ENCODE measurements around the gene ATXN1.
"Not testable (repeated sequence)": the region's sequence is repeated elsewhere in the genome, so short reads cannot be mapped to it uniquely, and the experiment has no call there.

The ATXN1 gene

GRCh38 chr6:16635291-16635809 is 125.9 kb downstream of the ATXN1 start:
- DNase-seq, result no peak

GRCh38 chr6:16634855-16635254 is 126.4 kb downstream of the ATXN1 start:
- DNase-seq, result no peak

GRCh38 chr6:16633961-16634360 is 127.3 kb downstream of the ATXN1 start:
- DNase-seq, result no peak

GRCh38 chr6:16633465-16633864 is 127.8 kb downstream of the ATXN1 start:
- no peak for DNase-seq

DNA sequence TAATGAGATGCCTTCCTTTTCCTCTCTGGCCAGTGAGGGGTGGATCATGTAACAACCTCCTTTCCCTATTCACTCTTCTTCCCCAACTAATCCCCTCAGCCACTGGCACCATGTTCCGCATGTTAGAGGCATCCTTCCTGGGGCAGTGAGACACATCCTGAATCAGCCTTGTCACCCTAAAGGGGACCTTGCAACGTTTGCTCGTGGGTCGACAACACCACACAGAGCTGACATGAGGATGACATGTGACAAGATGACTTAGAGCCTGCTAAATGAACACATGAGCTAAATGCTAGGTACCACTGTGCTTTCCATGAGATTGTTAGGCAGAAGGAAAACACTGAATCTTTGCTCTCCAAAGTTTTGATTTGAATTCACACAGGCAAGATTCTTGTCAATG is 129.2 kb downstream of the ATXN1 start:
- no peak for DNase-seq

DNA sequence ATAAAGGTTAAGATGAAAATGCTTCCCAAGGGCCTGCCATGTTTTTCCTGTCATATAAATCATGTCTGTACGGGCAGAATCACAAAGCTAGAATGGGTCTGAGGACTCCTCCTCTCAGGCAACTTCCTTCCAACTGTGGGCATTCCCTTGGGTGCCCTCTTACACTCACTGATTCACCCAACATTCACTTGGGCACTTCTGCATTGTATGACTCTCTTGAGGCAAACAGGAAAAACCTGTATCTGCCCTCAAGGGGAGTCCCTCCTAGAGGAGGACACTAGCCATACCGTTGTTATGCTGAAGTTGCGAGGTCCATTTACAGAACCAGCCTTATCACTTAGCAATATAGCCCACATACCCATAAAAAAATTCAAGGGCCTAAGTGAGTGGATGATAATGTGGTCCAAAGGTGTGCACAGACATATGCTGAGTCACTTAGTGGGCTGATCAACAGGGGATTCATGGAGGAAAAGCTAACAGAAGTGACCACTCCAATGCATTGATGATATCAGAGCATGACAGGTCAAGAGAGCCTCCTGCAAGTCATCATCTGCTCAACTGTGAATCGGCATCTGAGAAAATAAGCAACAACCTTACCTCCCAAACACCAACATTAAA is 131.1 kb downstream of the ATXN1 start:
- DNase-seq, result no peak

DNA sequence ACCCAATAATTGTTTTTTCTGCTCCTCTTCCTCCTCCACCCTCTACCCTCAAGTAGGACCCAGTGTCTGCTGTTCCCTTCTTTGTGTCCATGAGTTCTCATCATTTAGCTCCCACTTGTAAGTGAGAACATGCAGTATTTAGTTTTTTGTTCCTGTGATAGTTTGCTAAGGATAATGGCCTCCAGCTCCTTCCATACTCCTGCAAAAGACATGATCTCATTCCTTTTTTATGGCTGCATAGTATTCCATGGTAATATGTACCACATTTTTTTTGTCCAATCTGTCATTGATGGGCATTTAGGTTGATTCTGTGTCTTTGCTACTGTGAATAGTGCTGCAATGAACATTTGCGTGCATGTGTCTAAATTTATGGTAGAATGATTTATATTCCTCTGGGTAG is 132.7 kb downstream of the ATXN1 start:
- not testable (repeated sequence) for DNase-seq

GRCh38 chr6:16626650-16627049 is 134.6 kb downstream of the ATXN1 start:
- no peak for DNase-seq

DNA sequence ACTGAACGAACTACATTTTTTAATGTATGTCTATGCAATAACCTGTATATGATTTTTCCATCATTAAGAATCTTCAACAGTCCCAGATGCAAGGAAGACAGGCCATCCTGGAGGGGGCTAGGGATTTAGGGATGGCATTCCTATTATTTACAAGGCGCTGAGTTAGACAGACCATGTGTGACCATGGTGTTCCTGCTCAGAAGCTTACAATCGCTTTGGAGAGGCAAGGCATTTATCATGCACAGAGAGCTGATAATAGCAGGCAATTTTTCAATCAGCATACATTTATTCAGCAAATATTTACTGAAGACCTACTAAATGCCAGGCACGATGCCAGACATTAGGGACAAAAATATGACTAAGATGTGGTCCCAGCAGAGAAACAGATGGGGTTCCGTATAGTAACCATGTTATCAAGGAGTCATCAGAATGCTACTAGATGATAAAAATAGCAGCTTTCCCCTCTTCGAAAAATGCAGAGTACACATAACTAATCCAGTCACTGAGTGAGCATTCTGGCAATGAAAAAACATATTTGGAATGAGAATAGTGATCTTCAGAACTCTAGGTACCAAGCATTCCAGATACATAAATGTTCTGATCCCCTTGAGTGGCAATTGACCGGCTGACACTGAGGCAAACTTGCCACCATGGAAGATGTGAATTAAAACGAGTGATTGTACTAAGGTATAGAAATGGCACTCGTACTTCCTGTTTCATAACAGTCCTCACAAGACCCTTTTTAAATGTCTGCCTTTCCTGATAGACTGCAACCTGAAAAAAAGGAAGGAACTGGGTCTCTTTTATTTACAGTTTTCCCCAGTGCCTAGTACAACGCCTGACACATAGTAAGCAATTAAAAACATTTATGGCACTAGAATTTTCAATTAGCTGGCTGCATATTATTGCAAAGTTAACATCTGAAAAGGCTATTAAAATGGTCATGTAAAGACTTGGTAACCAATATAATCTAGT is 135.7 kb downstream of the ATXN1 start:
- DNase-seq, result no peak

DNA sequence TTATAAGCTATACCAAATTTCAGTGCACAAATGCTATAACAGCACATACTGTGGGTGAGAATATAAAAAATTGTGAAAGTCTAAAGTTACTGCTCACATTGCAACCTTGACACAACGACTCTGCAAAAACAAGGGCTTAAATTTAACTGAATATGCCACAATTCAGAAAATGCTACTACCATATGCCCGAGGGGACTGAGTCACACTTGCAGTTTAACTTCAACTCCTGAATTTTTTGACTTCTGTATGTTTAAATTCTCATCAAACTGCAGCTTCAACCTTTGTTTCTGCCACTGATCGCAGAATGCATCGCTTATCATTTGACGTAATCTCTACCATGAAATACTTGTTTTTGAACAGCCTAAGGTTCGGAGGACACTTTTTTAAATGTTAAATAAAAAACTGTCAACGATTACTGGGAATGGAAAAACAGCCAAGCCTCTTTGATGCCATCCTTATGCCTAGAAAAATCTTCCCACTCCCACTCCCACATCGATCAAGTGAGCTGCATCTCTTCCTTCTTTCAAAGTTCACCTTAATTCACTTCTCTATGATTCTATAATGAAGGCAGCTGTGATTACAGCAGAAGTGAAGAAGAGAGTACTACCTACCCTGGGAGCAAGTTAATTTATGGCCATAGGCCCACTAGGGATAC is 136.5 kb downstream of the ATXN1 start:
- DNase-seq, result no peak

GRCh38 chr6:16623731-16624130 is 137.5 kb downstream of the ATXN1 start:
- DNase-seq, result no peak

GRCh38 chr6:16623029-16623653 is 138.1 kb downstream of the ATXN1 start:
- DNase-seq, result no peak

DNA sequence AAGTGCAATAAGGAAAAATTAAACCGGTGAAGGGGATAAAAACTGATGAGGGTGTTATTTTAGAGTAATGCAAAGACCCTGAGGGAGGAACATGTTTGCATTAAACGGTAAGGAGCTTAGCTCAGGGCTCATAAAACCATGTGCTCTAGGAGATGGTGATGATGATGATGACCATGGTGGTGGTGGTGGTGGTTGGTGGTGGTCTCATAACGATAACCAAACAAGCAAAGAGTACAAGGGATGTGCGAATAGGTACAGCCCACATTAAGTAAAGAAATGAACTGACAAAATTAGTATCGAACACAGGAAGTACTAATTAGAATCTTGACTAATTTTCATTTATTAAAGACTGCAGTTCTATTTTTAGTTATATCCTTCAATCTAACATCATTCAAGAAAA is 139.1 kb downstream of the ATXN1 start:
- no peak for DNase-seq

DNA sequence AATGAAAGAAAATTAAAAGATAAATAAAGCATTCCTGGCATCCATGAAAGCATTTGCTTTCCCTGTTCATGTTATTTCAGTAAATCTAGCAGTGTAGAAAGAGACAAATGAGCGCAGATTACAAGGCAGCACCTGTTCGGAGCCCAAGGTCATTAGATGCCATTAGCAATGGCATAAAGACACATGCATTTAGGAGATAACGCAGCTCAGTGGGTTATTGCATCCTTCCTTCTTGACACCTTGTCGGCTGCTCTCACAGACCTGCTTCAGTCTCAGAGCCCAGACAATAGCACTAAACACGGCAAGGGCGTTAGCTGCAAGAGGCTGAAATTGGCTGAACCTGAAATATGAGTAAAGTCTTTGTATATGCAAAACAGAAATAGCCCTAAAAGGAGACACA is 140.3 kb downstream of the ATXN1 start:
- no peak for DNase-seq

- no peak for DNase-seq
Observed at GRCh38 chr6:16619777-16620176, 141.5 kb downstream of the ATXN1 start.

- no peak for DNase-seq
Observed at GRCh38 chr6:16618962-16619361, 142.3 kb downstream of the ATXN1 start.

- DNase-seq, result not testable (repeated sequence)
Observed at GRCh38 chr6:16615215-16615614, 146.0 kb downstream of the ATXN1 start.

- not testable (repeated sequence) for DNase-seq
Observed at GRCh38 chr6:16614143-16614542, 147.1 kb downstream of the ATXN1 start.

GRCh38 chr6:16613504-16613903 is 147.8 kb downstream of the ATXN1 start:
- DNase-seq, result not testable (repeated sequence)

- DNase-seq, result no peak
Observed at GRCh38 chr6:16608444-16608843, 152.8 kb downstream of the ATXN1 start.

- DNase-seq, result no peak
Observed at GRCh38 chr6:16602035-16602434, 159.2 kb downstream of the ATXN1 start.

DNA sequence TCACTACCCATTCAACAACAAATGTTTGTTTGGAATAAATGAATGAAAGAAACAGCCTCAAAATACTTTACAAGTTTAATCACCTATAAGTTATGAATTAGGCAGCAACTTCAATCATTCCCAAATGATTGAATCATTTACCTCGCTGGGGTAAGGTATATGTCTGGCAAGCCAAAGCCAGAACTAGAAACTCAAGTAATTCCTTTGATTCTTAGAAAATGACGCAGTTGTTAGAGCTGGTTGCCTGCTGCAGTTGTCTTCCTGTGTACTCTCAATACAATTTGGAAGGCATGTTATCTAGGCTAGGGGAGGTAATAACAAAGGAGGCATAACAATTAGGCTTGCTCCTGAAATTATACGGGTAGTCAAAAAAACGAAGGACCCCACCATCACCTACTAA is 160.6 kb downstream of the ATXN1 start:
- no peak for DNase-seq

DNA sequence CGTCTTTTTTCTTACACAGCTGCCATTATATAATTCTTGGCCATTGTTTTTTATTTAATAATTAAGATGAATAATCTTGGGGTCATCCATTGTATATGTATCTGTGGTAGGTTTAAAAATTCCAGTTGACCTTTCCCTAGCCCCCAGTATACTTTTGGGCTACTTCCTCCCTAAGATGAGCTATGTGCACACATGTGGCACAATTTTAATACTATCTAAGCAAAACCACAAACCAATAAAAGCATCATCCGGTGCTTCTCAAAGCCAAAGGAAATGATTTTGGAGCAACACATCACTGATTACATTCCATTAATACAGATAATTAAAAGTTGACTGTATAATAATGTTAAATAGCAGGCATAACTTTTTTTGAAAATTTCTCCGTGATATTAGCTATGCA is 161.2 kb downstream of the ATXN1 start:
- no peak for DNase-seq

Measured in NCI-H2107 (cell line).